Measurements from ENCODE around the gene HDAC7.

- TF ChIP-seq CTCF (IDR thresholded peaks at IDR 0.05; ENCODE audit: low read depth, low read length, poor library complexity, severe bottlenecking) (no peak), EZH2phosphoT487 (IDR thresholded peaks at IDR 0.05; ENCODE audit: borderline replicate concordance, low read length) (no peak)
Observed at GRCh38 chr12:47745485-47746041, 74.1 kb downstream of the HDAC7 start.
